ENCODE measurements around the gene PGPEP1. TPM values are rescaled to one million over a fixed set of nuclear protein-coding genes. Genes with fewer than 3 reads are reported as not detected.

The PGPEP1 gene
- total RNA-seq, 2 experiments from 2014 or later = 29.0 to 30.8 TPM

DNA sequence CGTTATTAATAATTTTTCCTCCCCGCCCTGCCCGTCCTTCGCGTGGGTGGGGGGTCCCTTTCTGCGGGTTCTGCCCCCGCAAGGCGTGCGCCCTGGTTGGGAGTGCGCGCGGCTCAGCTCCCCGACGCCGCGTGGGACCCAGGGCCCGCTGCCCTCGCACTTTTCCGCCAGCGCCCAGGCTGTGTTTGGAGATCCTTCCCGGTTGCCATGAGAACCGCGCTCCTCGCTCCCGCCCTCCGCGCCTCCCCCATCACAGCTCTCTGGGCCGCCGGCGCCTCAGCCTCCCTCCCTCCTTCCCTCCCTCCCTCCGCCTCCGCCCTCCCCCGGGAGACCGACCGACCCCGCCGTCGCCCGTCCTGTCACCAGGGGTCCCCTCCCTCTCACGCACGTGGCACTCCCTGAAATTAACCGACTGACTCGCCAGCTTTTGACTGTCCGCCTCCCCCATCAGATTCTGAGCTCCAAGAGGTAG, 76.4 kb downstream of the PGPEP1 start:
- no peaks in the 10 kb centered on the region for H3K9me3 Mint-ChIP-seq
- ChIA-PET POLR2A (interaction anchor here (1.1 to 5.5 kb wide), 2 partner anchors 18 to 137 kb away, joined by 3 to 46 read pairs; partner anchors contain the start of gene JUND), CTCF (interaction anchor here (1.2 to 4.5 kb wide), 3 partner anchors 29 to 138 kb away, joined by 3 to 53 read pairs (median 20); no protein-coding TSS in a partner anchor)
- H3K4me3 Mint-ChIP-seq = peak overlapping the region; percentile 74
- H3K27me3 Mint-ChIP-seq = peaks cover 20% of the 10 kb centered on the region
- intact Hi-C loops (cut with micrococcal nuclease) = loop anchor here (5.0 to 10.0 kb wide), 2 partner anchors 215 to 322 kb away; partner anchors contain the start of genes MAST3 and RAB3A
- no peaks in the 10 kb centered on the region for H3K36me3 Mint-ChIP-seq
- H3K4me1 Mint-ChIP-seq (ENCODE audit: low read depth) = peaks cover 56% of the 10 kb centered on the region
- peak overlapping the region; percentile 56 for H3K27ac Mint-ChIP-seq
- DNase-seq = peak; percentile 79

DNA sequence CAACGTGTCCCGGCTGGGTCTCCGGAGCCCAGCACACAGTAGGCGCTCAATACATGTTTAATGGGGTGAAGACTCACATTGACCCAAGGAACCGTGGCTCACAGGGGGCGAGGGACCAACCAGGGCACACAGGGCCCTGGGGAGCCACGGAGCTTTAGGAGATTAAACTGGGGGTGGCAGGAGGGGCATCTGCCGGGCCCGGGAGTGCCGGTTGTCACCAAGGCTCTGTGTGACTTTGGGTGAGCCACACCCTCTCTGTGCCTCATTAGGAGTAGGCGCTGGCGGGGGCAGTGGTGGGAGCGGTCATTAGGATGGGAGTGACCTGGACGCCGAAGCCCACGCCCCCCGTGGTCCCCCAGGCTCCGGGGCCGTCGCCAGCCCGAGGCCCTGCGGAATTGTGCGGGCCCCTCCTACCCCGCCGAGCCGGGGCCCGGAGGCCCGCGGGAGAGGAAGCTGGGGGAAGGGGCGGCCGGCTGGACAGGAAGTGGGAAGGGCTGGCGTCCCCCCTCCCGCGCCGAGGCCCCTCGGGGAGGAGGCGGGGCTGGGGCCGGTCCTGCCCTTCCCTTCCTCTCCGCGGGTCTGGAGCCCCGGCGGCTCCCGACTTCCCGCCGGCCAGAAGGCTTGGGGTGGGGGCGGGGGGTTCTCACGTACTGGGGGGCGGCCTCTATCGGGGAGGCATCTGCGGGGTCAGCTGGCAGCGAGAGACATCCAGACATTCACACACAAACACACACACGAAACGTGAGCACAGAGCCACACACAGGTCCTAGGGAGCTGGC, 77.0 kb downstream of the PGPEP1 start:
- intact Hi-C loops (cut with micrococcal nuclease) = loop anchor here (5.0 to 10.0 kb wide), 2 partner anchors 215 to 323 kb away; partner anchors contain the start of genes MAST3 and RAB3A

DNA sequence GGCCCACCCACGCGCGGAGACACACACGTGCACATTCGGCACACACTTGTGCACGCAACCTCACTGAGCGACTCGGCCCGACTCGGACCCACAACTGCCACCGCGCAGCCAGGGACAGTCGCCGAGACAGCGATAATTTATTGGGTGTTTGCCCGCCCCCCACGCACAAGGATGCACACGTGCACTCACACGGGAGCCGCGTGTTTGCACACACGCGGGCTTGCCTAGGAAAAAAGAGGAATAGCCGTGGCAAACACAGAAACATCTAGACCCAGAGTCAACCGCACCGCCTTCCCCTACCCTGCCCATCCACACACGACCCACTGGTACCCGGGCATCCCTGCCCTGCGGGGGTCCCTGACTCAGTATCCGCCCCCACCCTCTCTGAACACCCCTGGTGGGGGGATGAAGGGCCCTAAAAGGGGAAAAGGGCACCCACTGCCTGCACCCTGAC, 77.7 kb downstream of the PGPEP1 start:
- no peak overlapping the region for H3K27ac Mint-ChIP-seq
- intact Hi-C loops (cut with micrococcal nuclease) = loop anchor here (5.0 to 10.0 kb wide), 2 partner anchors 216 to 323 kb away; partner anchors contain the start of genes MAST3 and RAB3A

More for the DNA sequence above, 77.0 kb downstream of the PGPEP1 start:
- peak; percentile 61 for DNase-seq
- Mint-ChIP-seq H3K9me3 (no peaks in the 10 kb centered on the region), H3K27ac (peak overlapping the region; percentile 56), H3K4me3 (peak overlapping the region; percentile 74), H3K36me3 (peaks cover 1% of the 10 kb centered on the region), H3K27me3 (peaks cover 20% of the 10 kb centered on the region), H3K4me1 (ENCODE audit: low read depth) (peaks cover 62% of the 10 kb centered on the region)
- CTCF ChIA-PET = interaction anchor here (1.2 to 4.5 kb wide), 4 partner anchors 27 to 138 kb away, joined by 3 to 53 read pairs (median 14); no protein-coding TSS in a partner anchor
- POLR2A ChIA-PET = interaction anchor here (1.0 to 5.5 kb wide), 3 partner anchors 17 to 137 kb away, joined by 3 to 46 read pairs (median 3); partner anchors contain the start of gene JUND

DNA sequence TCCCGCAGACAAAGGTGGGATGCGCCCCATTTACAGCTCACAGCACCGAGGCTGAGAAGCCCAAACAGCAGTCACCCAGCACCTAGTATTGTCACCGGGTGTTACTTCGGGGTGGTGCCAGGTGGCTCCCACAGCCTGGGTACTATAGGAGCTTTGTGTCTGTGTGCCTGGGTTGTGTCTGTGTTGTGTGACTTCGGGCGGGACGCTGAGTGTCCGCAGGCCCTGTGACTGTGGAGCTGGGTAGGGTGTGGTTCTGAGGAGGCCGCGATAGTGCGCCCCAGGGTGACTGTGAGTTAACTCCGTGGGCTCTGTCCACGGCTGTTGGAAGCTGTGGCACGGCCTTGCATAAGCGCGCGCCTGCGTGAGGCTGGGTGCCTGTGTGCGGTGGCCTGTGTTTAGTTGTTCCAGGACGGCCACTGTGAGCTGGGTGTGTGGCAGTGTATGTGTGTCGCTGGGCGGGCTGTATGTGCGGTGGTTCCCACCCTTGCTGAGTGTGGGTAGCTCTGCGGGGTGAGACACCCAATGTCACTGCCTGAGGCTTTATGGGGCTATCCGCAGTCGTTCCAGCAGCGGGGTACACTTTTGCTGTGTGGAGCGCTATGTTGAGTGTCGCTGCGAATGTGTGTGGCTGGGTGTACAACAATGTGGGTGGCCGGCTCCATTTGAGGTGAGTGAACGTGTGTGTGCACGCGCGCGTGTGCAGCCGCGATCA, 78.2 kb downstream of the PGPEP1 start:
- POLR2A ChIA-PET = interaction anchor here (0.8 to 5.5 kb wide), 7 partner anchors 10 to 139 kb away, joined by 3 to 46 read pairs (median 4); partner anchors contain the start of gene JUND
- H3K27me3 Mint-ChIP-seq = peaks cover 17% of the 10 kb centered on the region
- peaks cover 1% of the 10 kb centered on the region for H3K36me3 Mint-ChIP-seq
- CTCF ChIA-PET = interaction anchor here (0.8 to 4.5 kb wide), 11 partner anchors 7 to 429 kb away, joined by 3 to 53 read pairs (median 5); partner anchors contain the start of gene JUND
- intact Hi-C loops (cut with micrococcal nuclease) = loop anchor here (5.0 to 10.0 kb wide), 2 partner anchors 216 to 324 kb away; partner anchors contain the start of genes MAST3 and RAB3A
- H3K27ac Mint-ChIP-seq = peak overlapping the region; percentile 47
- peaks cover 73% of the 10 kb centered on the region for H3K4me1 Mint-ChIP-seq (ENCODE audit: low read depth)
- H3K9me3 Mint-ChIP-seq = no peaks in the 10 kb centered on the region
- DNase-seq = no peak
- H3K4me3 Mint-ChIP-seq = peak overlapping the region; percentile 63

More for the DNA sequence above, 77.7 kb downstream of the PGPEP1 start:
- DNase-seq = peak; percentile 53
- H3K9me3 Mint-ChIP-seq = no peaks in the 10 kb centered on the region
- H3K27me3 Mint-ChIP-seq = peaks cover 17% of the 10 kb centered on the region
- peak overlapping the region; percentile 63 for H3K4me3 Mint-ChIP-seq
- H3K36me3 Mint-ChIP-seq = peaks cover 1% of the 10 kb centered on the region
- H3K4me1 Mint-ChIP-seq (ENCODE audit: low read depth) = peaks cover 68% of the 10 kb centered on the region
- ChIA-PET CTCF (interaction anchor here (1.3 to 4.5 kb wide), 4 partner anchors 27 to 139 kb away, joined by 5 to 53 read pairs (median 14); no protein-coding TSS in a partner anchor), POLR2A (interaction anchor here (1.0 to 5.5 kb wide), 3 partner anchors 11 to 138 kb away, joined by 3 to 46 read pairs (median 4); partner anchors contain the start of gene JUND)

DNA sequence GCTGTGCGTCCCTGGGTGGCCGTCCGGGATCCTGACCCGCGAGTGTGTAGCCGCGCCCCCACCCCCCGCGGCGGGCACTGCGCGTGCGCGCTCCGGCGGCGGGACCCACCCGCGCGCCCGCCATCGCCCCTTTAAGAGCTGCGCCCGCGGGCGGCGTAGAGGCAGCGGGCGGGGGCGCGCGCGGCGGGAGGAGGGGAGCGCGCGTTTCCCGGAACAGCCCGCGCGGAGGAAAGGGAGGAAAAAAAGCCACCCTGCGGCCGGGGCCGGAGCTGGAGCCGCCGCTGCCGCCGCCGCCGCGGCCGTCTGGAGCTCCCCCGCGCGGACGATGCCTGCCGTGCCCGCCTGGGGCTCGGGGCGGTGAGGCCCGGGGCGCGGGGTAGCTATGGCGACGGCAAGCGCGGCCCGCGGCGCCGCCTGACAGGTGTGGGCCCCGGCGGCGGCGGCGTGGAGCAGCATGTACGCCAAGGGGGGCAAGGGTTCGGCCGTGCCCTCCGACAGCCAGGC, 78.8 kb downstream of the PGPEP1 start, which contains the start of gene SSBP4:
Gene SSBP4, plus strand, starts transcription at position 204 of the 504 bp plus-strand sequence. Its CDS starts 251 bp downstream, at position 455.
- ChIA-PET CTCF (interaction anchor here (0.8 to 4.5 kb wide), 11 partner anchors 8 to 429 kb away, joined by 3 to 53 read pairs (median 5); partner anchors contain the start of gene JUND), POLR2A (interaction anchor here (0.8 to 5.5 kb wide), 6 partner anchors 9 to 139 kb away, joined by 3 to 46 read pairs (median 4); partner anchors contain the start of gene JUND)
- intact Hi-C loops (cut with micrococcal nuclease) = loop anchor here (5.0 to 10.0 kb wide), 2 partner anchors 217 to 324 kb away; partner anchors contain the start of genes MAST3 and RAB3A
- H3K9me3 Mint-ChIP-seq = no peaks in the 10 kb centered on the region
- H3K27me3 Mint-ChIP-seq = peaks cover 17% of the 10 kb centered on the region
- DNase-seq = peak; percentile 79
- peak within 1 kb of the TSS; percentile 87 for H3K27ac Mint-ChIP-seq
- H3K4me1 Mint-ChIP-seq (ENCODE audit: low read depth) = peaks cover 79% of the 10 kb centered on the region
- peak within 1 kb of the TSS; percentile 96 for H3K4me3 Mint-ChIP-seq
- peaks cover 1% of the 10 kb centered on the region for H3K36me3 Mint-ChIP-seq

Small RNA genes within 50 kb of the gene (microRNA-seq; reads per million reads assigned to microRNA genes)
- not detected for gene MIR3189 (ENCODE audit: borderline microRNAs expressed, borderline number of aligned reads, borderline replicate concordance)

Other genes starting within 250 kb of the PGPEP1 start
- gene MAST3, start 242.8 kb upstream of the PGPEP1 start, total RNA-seq = 10 to 100 TPM; 22.5 to 23.8 TPM
- 10 to 100 TPM; 14.9 to 19.1 TPM for gene PIK3R2, start 187.4 kb upstream of the PGPEP1 start, total RNA-seq
- gene IFI30, start 166.8 kb upstream of the PGPEP1 start, total RNA-seq = 10 to 100 TPM; 23.7 to 26.9 TPM
- gene MPV17L2, start 147.4 kb upstream of the PGPEP1 start, total RNA-seq = 1 to 10 TPM; 6.4 to 7.3 TPM
- 1 to 10 TPM; 3.9 to 4.3 TPM for gene RAB3A, start 136.6 kb upstream of the PGPEP1 start, total RNA-seq
- not detected for gene PDE4C, start 114.2 kb upstream of the PGPEP1 start, total RNA-seq
- gene IQCN, start 66.1 kb upstream of the PGPEP1 start, total RNA-seq = under 1 TPM; 0.36 to 0.39 TPM
- gene JUND, start 59.0 kb upstream of the PGPEP1 start, total RNA-seq = 100 to 1,000 TPM; 232 to 236 TPM
- gene LSM4, start 17.5 kb upstream of the PGPEP1 start, total RNA-seq = 100 to 1,000 TPM; 356 to 361 TPM
- not detected for gene GDF15, start 45.6 kb downstream of the PGPEP1 start, total RNA-seq
- gene LRRC25, start 57.0 kb downstream of the PGPEP1 start, total RNA-seq = not detected
- 100 to 1,000 TPM in 1 of 2 experiments, 10 to 100 TPM in 1; 97.9 to 102 TPM for gene SSBP4, start 78.8 kb downstream of the PGPEP1 start, total RNA-seq
- gene ISYNA1, start 97.5 kb downstream of the PGPEP1 start, total RNA-seq = 10 to 100 TPM; 19.3 to 20.0 TPM
- gene ELL, start 181.5 kb downstream of the PGPEP1 start, total RNA-seq = 10 to 100 TPM; 24.7 to 29.7 TPM
- 100 to 1,000 TPM; 232 to 236 TPM for gene FKBP8, start 203.0 kb downstream of the PGPEP1 start, total RNA-seq
- gene KXD1, start 217.3 kb downstream of the PGPEP1 start, total RNA-seq = 100 to 1,000 TPM; 112 to 114 TPM
- 1,000 to 10,000 TPM; 1,569 to 1,601 TPM for gene UBA52, start 231.3 kb downstream of the PGPEP1 start, total RNA-seq
- 10 to 100 TPM; 97.6 to 99.3 TPM for gene REX1BD, start 248.2 kb downstream of the PGPEP1 start, total RNA-seq

All from activated CD4-positive, alpha-beta memory T cell treated with anti-CD3 and anti-CD28 coated beads for 36 hours (primary cell).